CD4-positive, alpha-beta T cell (primary cell): ENCODE data around the gene VPS45. TPM values are rescaled to one million over a fixed set of nuclear protein-coding genes. Genes with fewer than 3 reads are reported as not detected.

ENCODE experiments used
- ATAC-seq: fragments of 200-7000 bp; cut with Tn5 transposase; one replicate; pipeline ENCODE4 v1.10.0; 2022; ENCODE audit warnings: mild to moderate bottlenecking; ENCODE audit not compliant: poor library complexity
- CTCF ChIA-PET: fragments of 350-600 bp; sonication (Branson Sonifier 250); formaldehyde crosslinking; loops from one replicate; lab custom pipeline; 2021; ENCODE audit warnings: antibody characterized with exemption, inconsistent platforms; lab: Charles Lee
- POLR2A ChIA-PET: fragments of 350-600 bp; sonication (Branson Sonifier 250); formaldehyde crosslinking; loops from one replicate; lab custom pipeline; 2021; ENCODE audit warnings: antibody characterized with exemption, inconsistent platforms; lab: Charles Lee
- DNase-seq, 14 experiments: peaks; one replicate each; pipeline ENCODE4 v3.0.0-alpha.2; 2013 to 2020; ENCODE audit warnings: mixed read lengths in 2 of 14
- H3K27ac ChIP-seq, 2 donors: one replicate each; pipeline versions ENCODE4 v1.5.1 to v1.7.0; 2013; ENCODE audit warnings: low read length in 2 of 2, low read depth in 1 of 2, mild to moderate bottlenecking in 1 of 2
- H3K27me3 ChIP-seq, 2 experiments: 1 replicate in 1 of 2; 2 replicates in 1 of 2; pipeline versions ENCODE4 v1.6.1 to v1.7.0; 2013; ENCODE audit warnings: low read length in 2 of 2, control low read depth in 1 of 2, mild to moderate bottlenecking in 1 of 2, moderate library complexity in 1 of 2; ENCODE audit not compliant: insufficient read depth in 2 of 2, control insufficient read depth in 1 of 2
- H3K36me3 ChIP-seq: one replicate; pipeline ENCODE4 v1.6.1; 2013; ENCODE audit warnings: low read length, control low read depth; ENCODE audit not compliant: insufficient read depth
- H3K4me1 ChIP-seq: one replicate; pipeline ENCODE4 v1.6.1; 2013; ENCODE audit warnings: low read length, control low read depth; ENCODE audit not compliant: insufficient read depth
- H3K4me3 ChIP-seq: one replicate; pipeline ENCODE4 v1.5.1; 2013; ENCODE audit warnings: mild to moderate bottlenecking, low read length, moderate library complexity
- H3K9me3 ChIP-seq, 2 experiments: 1 replicate in 1 of 2; 2 replicates in 1 of 2; pipeline versions ENCODE4 v1.6.1 to v1.7.0; 2013; ENCODE audit warnings: low read length in 2 of 2, mild to moderate bottlenecking in 2 of 2, control low read depth in 1 of 2, moderate library complexity in 1 of 2; ENCODE audit not compliant: control insufficient read depth in 1 of 2, insufficient read depth in 1 of 2
- H3K27ac Mint-ChIP-seq: one replicate; pipeline ENCODE4 v1.8.0; 2020; ENCODE audit warnings: mixed read lengths
- H3K27me3 Mint-ChIP-seq: one replicate; pipeline ENCODE4 v1.8.0; 2021; ENCODE audit warnings: mixed read lengths
- H3K36me3 Mint-ChIP-seq: one replicate; pipeline ENCODE4 v1.8.0; 2021; ENCODE audit warnings: low read depth, mixed read lengths
- H3K4me1 Mint-ChIP-seq: one replicate; pipeline ENCODE4 v1.8.0; 2021; ENCODE audit warnings: low read depth, mixed read lengths
- H3K4me3 Mint-ChIP-seq: one replicate; pipeline ENCODE4 v1.8.0; 2020; ENCODE audit warnings: mild to moderate bottlenecking, mixed read lengths
- H3K9me3 Mint-ChIP-seq: one replicate; pipeline ENCODE4 v1.8.0; 2020; ENCODE audit warnings: mixed read lengths
- intact Hi-C, 2 experiments: fragments of 100-400 bp; cut with DNase I in 1 of 2; cut with micrococcal nuclease in 1 of 2; formaldehyde crosslinking; loops; one replicate each; pipeline versions ENCODE4 v1.15.1 to v1.9.0; 2023 to 2025; cut with DNase I, micrococcal nuclease
- total RNA-seq, 174 experiments: library from RNA in 2 of 174; stranded (reverse) in 2 of 174; gene quantifications; one replicate each; pipeline ENCODE4 v1.2.3 and lab custom pipeline; 2021 to 2026
- TF ChIP-seq, protein P1 (sequence below): fragments of 200-600 bp; IDR thresholded peaks from one replicate; pipeline ENCODE4 v1.8.0; 2022; ENCODE audit warnings: antibody characterized with exemption, mild to moderate bottlenecking

The VPS45 gene
- total RNA-seq, 2 experiments from 2014 or later: 9.6 to 10.7 TPM

DNA sequence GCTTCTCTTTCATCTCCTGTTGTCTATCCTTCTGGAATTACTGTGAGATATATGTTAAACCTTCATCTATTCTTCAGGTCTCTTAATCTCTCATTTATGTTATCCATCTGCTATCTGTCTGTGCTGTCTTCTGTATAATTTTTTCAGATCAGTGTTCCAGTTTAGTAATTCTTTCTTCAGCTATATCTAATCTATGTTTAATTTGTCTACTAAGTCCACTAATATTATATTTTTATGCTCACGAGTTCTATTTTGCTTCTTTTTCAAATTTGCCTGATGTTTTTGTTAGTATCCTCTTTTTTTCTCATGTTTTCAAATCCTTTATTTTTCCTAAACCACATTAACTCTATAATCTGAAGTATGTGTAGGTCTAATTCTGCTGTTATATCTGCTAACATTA lies 47.5 kb downstream of the VPS45 start:
- Mint-ChIP-seq H3K27me3 (no peaks in the 10 kb centered on the region), H3K27ac (no peak overlapping the region), H3K36me3 (peaks cover 49% of the 10 kb centered on the region), H3K4me3 (peak overlapping the region; percentile 1), H3K9me3 (peaks cover 8% of the 10 kb centered on the region), H3K4me1 (peaks cover 43% of the 10 kb centered on the region)
- H3K27ac ChIP-seq: no peak overlapping the region
- ChIA-PET POLR2A (interaction anchor here (0.7 to 1.0 kb wide), 4 partner anchors 20 to 37 kb away, joined by 3 to 4 read pairs (median 3); no protein-coding TSS in a partner anchor), CTCF (interaction anchor here (0.6 to 1.1 kb wide), 2 partner anchors 37 to 54 kb away, joined by 3 to 4 read pairs; no protein-coding TSS in a partner anchor)
- H3K4me1 ChIP-seq: peaks cover 23% of the 10 kb centered on the region
- no peaks in the 10 kb centered on the region for H3K36me3 ChIP-seq
- intact Hi-C loops: no loop called here
- no peak for ATAC-seq
- H3K4me3 ChIP-seq: no peak overlapping the region
- TF ChIP-seq, protein P1, sequence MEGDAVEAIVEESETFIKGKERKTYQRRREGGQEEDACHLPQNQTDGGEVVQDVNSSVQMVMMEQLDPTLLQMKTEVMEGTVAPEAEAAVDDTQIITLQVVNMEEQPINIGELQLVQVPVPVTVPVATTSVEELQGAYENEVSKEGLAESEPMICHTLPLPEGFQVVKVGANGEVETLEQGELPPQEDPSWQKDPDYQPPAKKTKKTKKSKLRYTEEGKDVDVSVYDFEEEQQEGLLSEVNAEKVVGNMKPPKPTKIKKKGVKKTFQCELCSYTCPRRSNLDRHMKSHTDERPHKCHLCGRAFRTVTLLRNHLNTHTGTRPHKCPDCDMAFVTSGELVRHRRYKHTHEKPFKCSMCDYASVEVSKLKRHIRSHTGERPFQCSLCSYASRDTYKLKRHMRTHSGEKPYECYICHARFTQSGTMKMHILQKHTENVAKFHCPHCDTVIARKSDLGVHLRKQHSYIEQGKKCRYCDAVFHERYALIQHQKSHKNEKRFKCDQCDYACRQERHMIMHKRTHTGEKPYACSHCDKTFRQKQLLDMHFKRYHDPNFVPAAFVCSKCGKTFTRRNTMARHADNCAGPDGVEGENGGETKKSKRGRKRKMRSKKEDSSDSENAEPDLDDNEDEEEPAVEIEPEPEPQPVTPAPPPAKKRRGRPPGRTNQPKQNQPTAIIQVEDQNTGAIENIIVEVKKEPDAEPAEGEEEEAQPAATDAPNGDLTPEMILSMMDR: no peak
- peaks cover 5 to 8% of the 10 kb centered on the region in 2 experiments for H3K9me3 ChIP-seq
- DNase-seq: no peak
- no peaks in the 10 kb centered on the region for H3K27me3 ChIP-seq

DNA sequence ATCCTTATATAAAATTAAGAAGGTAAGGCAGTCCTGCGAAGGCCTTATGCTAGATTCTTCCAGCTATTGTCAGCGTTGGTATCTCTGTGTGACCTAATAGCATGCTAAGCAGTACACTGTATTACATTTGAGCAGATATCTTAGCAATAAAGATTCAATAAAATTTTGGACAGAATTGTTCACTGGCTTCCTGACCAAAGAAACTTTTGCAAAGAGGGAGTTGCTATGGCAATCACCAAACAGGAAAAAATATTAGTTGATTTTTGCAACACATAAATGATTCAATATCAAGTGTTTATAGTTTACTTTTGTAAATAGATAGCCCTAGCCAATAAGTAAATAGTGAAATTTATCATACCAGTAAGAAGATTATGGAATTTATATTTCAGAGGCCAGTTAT lies 51.1 kb downstream of the VPS45 start:
- peaks cover 14% of the 10 kb centered on the region for H3K4me1 Mint-ChIP-seq
- TF ChIP-seq, protein P1: no peak
- H3K9me3 ChIP-seq: peaks cover 5 to 8% of the 10 kb centered on the region in 2 experiments
- DNase-seq: peak in 3 of 14 experiments; percentile 13 to 39 (median 23)
- H3K9me3 Mint-ChIP-seq: peaks cover 8% of the 10 kb centered on the region
- no peaks in the 10 kb centered on the region for H3K27me3 ChIP-seq
- ChIA-PET POLR2A (interaction anchor here (1.4 kb wide), 1 partner anchor 30 kb away, joined by 3 read pairs; no protein-coding TSS in a partner anchor), CTCF (interaction anchor here (0.7 to 0.8 kb wide), 2 partner anchors 10 to 37 kb away, joined by 3 to 4 read pairs; no protein-coding TSS in a partner anchor)
- peaks cover 9% of the 10 kb centered on the region for H3K36me3 ChIP-seq
- peaks cover 41% of the 10 kb centered on the region for H3K36me3 Mint-ChIP-seq
- H3K4me1 ChIP-seq: peaks cover 8% of the 10 kb centered on the region
- H3K27me3 Mint-ChIP-seq: no peaks in the 10 kb centered on the region
- H3K4me3 Mint-ChIP-seq: no peak overlapping the region
- H3K4me3 ChIP-seq: no peak overlapping the region
- intact Hi-C loops: no loop called here
- no peak overlapping the region for H3K27ac ChIP-seq
- H3K27ac Mint-ChIP-seq: peak overlapping the region; percentile 37
- no peak for ATAC-seq

DNA sequence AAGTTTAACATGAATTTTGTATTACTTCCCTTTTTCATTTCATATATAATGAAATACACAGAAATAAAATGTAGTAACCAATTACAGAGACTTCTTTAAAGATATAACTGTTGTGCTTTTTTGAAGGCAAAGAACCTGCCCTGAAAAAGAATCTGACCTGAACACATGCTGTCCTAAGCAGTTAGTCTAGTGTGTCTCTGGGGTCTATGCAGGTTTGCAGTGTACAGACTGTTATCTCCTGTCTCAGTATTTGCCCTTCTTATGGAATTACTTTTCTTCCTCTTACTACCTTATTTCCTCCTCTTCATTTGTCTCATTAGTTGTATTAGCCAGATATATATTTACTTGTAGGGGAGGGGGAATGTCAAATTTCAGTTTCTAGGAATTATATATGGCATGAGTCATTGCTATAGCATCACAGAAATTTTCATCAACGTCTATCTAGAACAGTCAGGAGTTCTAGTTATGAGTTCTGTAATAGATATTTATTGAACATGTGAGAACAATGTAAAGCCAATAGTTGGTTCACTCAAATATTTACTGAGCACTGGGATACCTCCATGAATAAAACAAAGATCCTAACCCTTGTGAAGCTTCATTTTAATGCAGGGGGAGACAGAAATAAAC lies 53.8 kb downstream of the VPS45 start:
- ATAC-seq (no peak), DNase-seq (no peak)
- H3K4me3 ChIP-seq: no peak overlapping the region
- no peaks in the 10 kb centered on the region for H3K9me3 Mint-ChIP-seq
- intact Hi-C loops: no loop called here
- no peak overlapping the region for H3K27ac ChIP-seq
- H3K4me1 ChIP-seq: peaks cover 8% of the 10 kb centered on the region
- no peak overlapping the region for H3K27ac Mint-ChIP-seq
- no peaks in the 10 kb centered on the region for H3K9me3 ChIP-seq
- ChIA-PET POLR2A (no interaction called here), CTCF (no interaction called here)
- H3K27me3 ChIP-seq: no peaks in the 10 kb centered on the region
- H3K4me1 Mint-ChIP-seq: peaks cover 8% of the 10 kb centered on the region
- TF ChIP-seq, protein P1: no peak
- H3K4me3 Mint-ChIP-seq: no peak overlapping the region
- H3K36me3 ChIP-seq: peaks cover 11% of the 10 kb centered on the region
- H3K36me3 Mint-ChIP-seq: peaks cover 19% of the 10 kb centered on the region
- H3K27me3 Mint-ChIP-seq: no peaks in the 10 kb centered on the region
